ENCODE data around the gene ABLIM2. TPM values are rescaled to one million over a fixed set of nuclear protein-coding genes. Genes with fewer than 3 reads are reported as not detected.

ABLIM2 gene
- total RNA-seq, 1 experiment from 2014 or later: 2.7 TPM

DNA sequence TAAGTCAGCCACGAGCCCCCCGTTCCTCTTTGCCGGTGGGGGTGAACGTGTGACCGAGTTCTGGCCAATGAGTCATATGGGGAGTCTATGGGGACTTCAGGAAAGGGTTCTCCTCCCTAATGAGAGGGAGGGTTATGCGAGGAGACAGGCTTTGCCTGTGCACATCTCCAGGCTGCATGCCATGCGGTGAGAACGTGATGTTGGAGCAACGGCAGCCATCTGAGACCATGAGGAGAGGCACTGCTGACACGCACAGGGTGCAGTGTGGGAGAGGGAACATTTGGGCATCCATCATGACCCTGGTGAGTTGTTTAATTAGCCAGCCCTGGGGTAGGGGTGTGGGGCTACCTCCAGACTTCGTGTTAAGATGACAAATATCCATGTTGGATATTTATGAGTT lies 55.8 kb downstream of the ABLIM2 start:
- BruUV-seq (replicated peaks): no TSS peak
- intact Hi-C loops (cut with micrococcal nuclease; ENCODE audit: unreplicated experiment): no loop called here
- ChIA-PET POLR2A (ENCODE audit: low non-redundant PET) (no interaction called here), CTCF (no interaction called here)
- Histone ChIP-seq H3K9me3 (ENCODE audit: low read depth, low read length, poor library complexity, severe bottlenecking) (no peaks in the 10 kb centered on the region), H3K27ac (ENCODE audit: low read depth, low read length, poor library complexity, severe bottlenecking) (no peak overlapping the region), H3K4me1 (ENCODE audit: insufficient read depth, low read length, poor library complexity, severe bottlenecking) (peaks cover 7% of the 10 kb centered on the region), H3K4me3 (ENCODE audit: low read depth, low read length, poor library complexity, severe bottlenecking) (no peak overlapping the region), H3K27me3 (replicated peaks; ENCODE audit: insufficient read depth, low read depth, low read length, poor library complexity) (no peaks in the 10 kb centered on the region), H3K36me3 (ENCODE audit: insufficient read depth, low read length, poor library complexity, severe bottlenecking) (no peaks in the 10 kb centered on the region)
- no peak for TF ChIP-seq EZH2 (IDR thresholded peaks at IDR 0.05; ENCODE audit: borderline replicate concordance, low read depth, low read length, poor library complexity, severe bottlenecking)
- TF ChIP-seq, protein P1, sequence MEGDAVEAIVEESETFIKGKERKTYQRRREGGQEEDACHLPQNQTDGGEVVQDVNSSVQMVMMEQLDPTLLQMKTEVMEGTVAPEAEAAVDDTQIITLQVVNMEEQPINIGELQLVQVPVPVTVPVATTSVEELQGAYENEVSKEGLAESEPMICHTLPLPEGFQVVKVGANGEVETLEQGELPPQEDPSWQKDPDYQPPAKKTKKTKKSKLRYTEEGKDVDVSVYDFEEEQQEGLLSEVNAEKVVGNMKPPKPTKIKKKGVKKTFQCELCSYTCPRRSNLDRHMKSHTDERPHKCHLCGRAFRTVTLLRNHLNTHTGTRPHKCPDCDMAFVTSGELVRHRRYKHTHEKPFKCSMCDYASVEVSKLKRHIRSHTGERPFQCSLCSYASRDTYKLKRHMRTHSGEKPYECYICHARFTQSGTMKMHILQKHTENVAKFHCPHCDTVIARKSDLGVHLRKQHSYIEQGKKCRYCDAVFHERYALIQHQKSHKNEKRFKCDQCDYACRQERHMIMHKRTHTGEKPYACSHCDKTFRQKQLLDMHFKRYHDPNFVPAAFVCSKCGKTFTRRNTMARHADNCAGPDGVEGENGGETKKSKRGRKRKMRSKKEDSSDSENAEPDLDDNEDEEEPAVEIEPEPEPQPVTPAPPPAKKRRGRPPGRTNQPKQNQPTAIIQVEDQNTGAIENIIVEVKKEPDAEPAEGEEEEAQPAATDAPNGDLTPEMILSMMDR (conservative IDR thresholded peaks at IDR 0.05; ENCODE audit: low read depth, low read length): no peak
- DNase-seq (ENCODE audit: low spot score): no peak

DNA sequence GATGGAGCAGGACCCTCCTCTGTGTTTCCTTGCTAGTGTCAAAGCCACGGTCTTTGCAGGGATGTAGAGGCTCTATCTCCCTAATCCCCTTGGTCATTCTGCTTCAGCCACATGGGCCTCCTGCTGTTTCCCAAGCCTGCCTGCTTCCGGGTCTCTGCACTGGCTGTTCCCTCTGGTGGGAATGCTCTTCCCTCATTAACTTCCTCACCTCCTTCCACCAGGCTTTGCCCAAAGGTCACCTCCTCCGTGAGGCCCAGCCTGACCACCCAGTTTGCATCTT lies 56.6 kb downstream of the ABLIM2 start:
- Histone ChIP-seq H3K4me1 (ENCODE audit: insufficient read depth, low read length, poor library complexity, severe bottlenecking) (peaks cover 7% of the 10 kb centered on the region), H3K9me3 (ENCODE audit: low read depth, low read length, poor library complexity, severe bottlenecking) (no peaks in the 10 kb centered on the region), H3K27ac (ENCODE audit: low read depth, low read length, poor library complexity, severe bottlenecking) (no peak overlapping the region), H3K4me3 (ENCODE audit: low read depth, low read length, poor library complexity, severe bottlenecking) (no peak overlapping the region), H3K36me3 (ENCODE audit: insufficient read depth, low read length, poor library complexity, severe bottlenecking) (no peaks in the 10 kb centered on the region), H3K27me3 (replicated peaks; ENCODE audit: insufficient read depth, low read depth, low read length, poor library complexity) (no peaks in the 10 kb centered on the region)
- CTCF ChIA-PET: no interaction called here
- BruUV-seq (replicated peaks): no TSS peak
- POLR2A ChIA-PET (ENCODE audit: low non-redundant PET): no interaction called here
- TF ChIP-seq EZH2 (IDR thresholded peaks at IDR 0.05; ENCODE audit: borderline replicate concordance, low read depth, low read length, poor library complexity, severe bottlenecking): no peak
- TF ChIP-seq, protein P1 (conservative IDR thresholded peaks at IDR 0.05; ENCODE audit: low read depth, low read length): no peak
- DNase-seq (ENCODE audit: low spot score): no peak
- intact Hi-C loops (cut with micrococcal nuclease; ENCODE audit: unreplicated experiment): no loop called here

- POLR2A ChIA-PET (ENCODE audit: low non-redundant PET): no interaction called here
Observed at GRCh38 chr4:8101213-8102075, 57.2 kb downstream of the ABLIM2 start.

More at GRCh38 chr4:8101213-8102075, 57.2 kb downstream of the ABLIM2 start:
- Histone ChIP-seq H3K4me1 (ENCODE audit: insufficient read depth, low read length, poor library complexity, severe bottlenecking) (peaks cover 7% of the 10 kb centered on the region), H3K9me3 (ENCODE audit: low read depth, low read length, poor library complexity, severe bottlenecking) (no peaks in the 10 kb centered on the region), H3K4me3 (ENCODE audit: low read depth, low read length, poor library complexity, severe bottlenecking) (no peak overlapping the region), H3K36me3 (ENCODE audit: insufficient read depth, low read length, poor library complexity, severe bottlenecking) (no peaks in the 10 kb centered on the region), H3K27me3 (replicated peaks; ENCODE audit: insufficient read depth, low read depth, low read length, poor library complexity) (no peaks in the 10 kb centered on the region), H3K27ac (ENCODE audit: low read depth, low read length, poor library complexity, severe bottlenecking) (no peak overlapping the region)
- DNase-seq (ENCODE audit: low spot score): no peak
- TF ChIP-seq EZH2 (IDR thresholded peaks at IDR 0.05; ENCODE audit: borderline replicate concordance, low read depth, low read length, poor library complexity, severe bottlenecking): no peak
- TF ChIP-seq, protein P1 (conservative IDR thresholded peaks at IDR 0.05; ENCODE audit: low read depth, low read length): no peak
- intact Hi-C loops (cut with micrococcal nuclease; ENCODE audit: unreplicated experiment): no loop called here
- BruUV-seq (replicated peaks): no TSS peak
- CTCF ChIA-PET: no interaction called here
